ENCODE data around the gene FAM174B. TPM values are rescaled to one million over a fixed set of nuclear protein-coding genes. Genes with fewer than 3 reads are reported as not detected.

The FAM174B gene
- total RNA-seq = 1 to 10 TPM; 3.9 to 5.3 TPM

GRCh38 chr15:92655178-92655995 lies at the start of gene FAM174B:
TSS of gene FAM174B (minus strand) at chr15:92655775.
- peaks cover 0 to 7% of the 10 kb centered on the region in 2 donors for H3K9me3 Mint-ChIP-seq
- peak; percentile 40 to 61 for DNase-seq (ENCODE audit: low spot score in 2 of 2)
- H3K36me3 Mint-ChIP-seq = peaks cover 0 to 11% of the 10 kb centered on the region in 2 donors
- H3K27ac Mint-ChIP-seq = peak within 1 kb of the TSS in 1 of 2 donors; percentile 41
- ATAC-seq = peak; percentile 87 to 91

- peaks cover 4 to 10% of the 10 kb centered on the region in 2 donors for H3K36me3 Mint-ChIP-seq
- no peak for DNase-seq (ENCODE audit: low spot score in 2 of 2)
- ATAC-seq = no peak
- no peak overlapping the region for H3K27ac Mint-ChIP-seq
- H3K9me3 Mint-ChIP-seq = no peaks in the 10 kb centered on the region
Observed at GRCh38 chr15:92696096-92696495, 40.5 kb upstream of the FAM174B start.

GRCh38 chr15:92693691-92694331 lies 38.2 kb upstream of the FAM174B start:
- Mint-ChIP-seq H3K36me3 (peaks cover 0 to 8% of the 10 kb centered on the region in 2 donors), H3K27ac (no peak overlapping the region), H3K9me3 (peaks cover 4 to 11% of the 10 kb centered on the region in 2 donors)
- ATAC-seq = peak in 1 of 2 donors; percentile 24
- no peak for DNase-seq (ENCODE audit: low spot score in 2 of 2)

GRCh38 chr15:92690395-92690794 lies 34.8 kb upstream of the FAM174B start:
- no peak for DNase-seq (ENCODE audit: low spot score in 2 of 2)
- peaks cover 0 to 13% of the 10 kb centered on the region in 2 donors for H3K36me3 Mint-ChIP-seq
- no peak for ATAC-seq
- H3K9me3 Mint-ChIP-seq = peaks cover 7 to 20% of the 10 kb centered on the region in 2 donors
- no peak overlapping the region for H3K27ac Mint-ChIP-seq

- Mint-ChIP-seq H3K27ac (no peak overlapping the region), H3K36me3 (peaks cover 0 to 13% of the 10 kb centered on the region in 2 donors), H3K9me3 (peaks cover 7 to 20% of the 10 kb centered on the region in 2 donors)
- DNase-seq (ENCODE audit: low spot score in 2 of 2) (no peak), ATAC-seq (no peak)
Observed at GRCh38 chr15:92687746-92688145, 32.2 kb upstream of the FAM174B start.

GRCh38 chr15:92687195-92687602 lies 31.6 kb upstream of the FAM174B start:
- DNase-seq (ENCODE audit: low spot score in 2 of 2) = no peak
- peaks cover 0 to 13% of the 10 kb centered on the region in 2 donors for H3K36me3 Mint-ChIP-seq
- H3K9me3 Mint-ChIP-seq = peaks cover 7 to 20% of the 10 kb centered on the region in 2 donors
- no peak overlapping the region for H3K27ac Mint-ChIP-seq
- no peak for ATAC-seq

GRCh38 chr15:92683511-92683834 lies 27.9 kb upstream of the FAM174B start:
- peaks cover 0 to 7% of the 10 kb centered on the region in 2 donors for H3K36me3 Mint-ChIP-seq
- ATAC-seq = no peak
- peaks cover 3 to 8% of the 10 kb centered on the region in 2 donors for H3K9me3 Mint-ChIP-seq
- H3K27ac Mint-ChIP-seq = peak overlapping the region in 1 of 2 donors; percentile 15
- no peak for DNase-seq (ENCODE audit: low spot score in 2 of 2)

GRCh38 chr15:92682741-92683510 lies 27.4 kb upstream of the FAM174B start:
- ATAC-seq = no peak
- H3K36me3 Mint-ChIP-seq = peaks cover 0 to 3% of the 10 kb centered on the region in 2 donors
- no peak for DNase-seq (ENCODE audit: low spot score in 2 of 2)
- peaks cover 3% of the 10 kb centered on the region in 2 donors for H3K9me3 Mint-ChIP-seq
- H3K27ac Mint-ChIP-seq = no peak overlapping the region

- no peaks in the 10 kb centered on the region for H3K9me3 Mint-ChIP-seq
- ATAC-seq = no peak
Observed at GRCh38 chr15:92681141-92681631, 25.6 kb upstream of the FAM174B start.

GRCh38 chr15:92677999-92678398 lies 22.4 kb upstream of the FAM174B start:
- no peak for DNase-seq (ENCODE audit: low spot score in 2 of 2)
- H3K27ac Mint-ChIP-seq = no peak overlapping the region
- no peaks in the 10 kb centered on the region for H3K36me3 Mint-ChIP-seq
- no peak for ATAC-seq
- no peaks in the 10 kb centered on the region for H3K9me3 Mint-ChIP-seq

More at GRCh38 chr15:92681141-92681631, 25.6 kb upstream of the FAM174B start:
- Mint-ChIP-seq H3K36me3 (no peaks in the 10 kb centered on the region), H3K27ac (no peak overlapping the region)
- DNase-seq (ENCODE audit: low spot score in 2 of 2) = no peak

GRCh38 chr15:92676561-92676960 lies 21.0 kb upstream of the FAM174B start:
- no peak overlapping the region for H3K27ac Mint-ChIP-seq
- no peaks in the 10 kb centered on the region for H3K9me3 Mint-ChIP-seq
- no peaks in the 10 kb centered on the region for H3K36me3 Mint-ChIP-seq
- no peak for DNase-seq (ENCODE audit: low spot score in 2 of 2)
- no peak for ATAC-seq

GRCh38 chr15:92675485-92675884 lies 19.9 kb upstream of the FAM174B start:
- Mint-ChIP-seq H3K9me3 (no peaks in the 10 kb centered on the region), H3K36me3 (no peaks in the 10 kb centered on the region), H3K27ac (no peak overlapping the region)
- ATAC-seq = no peak
- DNase-seq (ENCODE audit: low spot score in 2 of 2) = no peak

GRCh38 chr15:92674347-92674746 lies 18.8 kb upstream of the FAM174B start:
- no peak for ATAC-seq
- no peak for DNase-seq (ENCODE audit: low spot score in 2 of 2)
- Mint-ChIP-seq H3K36me3 (no peaks in the 10 kb centered on the region), H3K9me3 (no peaks in the 10 kb centered on the region), H3K27ac (no peak overlapping the region)

GRCh38 chr15:92672102-92672501 lies 16.5 kb upstream of the FAM174B start:
- no peak for DNase-seq (ENCODE audit: low spot score in 2 of 2)
- no peaks in the 10 kb centered on the region for H3K36me3 Mint-ChIP-seq
- ATAC-seq = no peak
- no peaks in the 10 kb centered on the region for H3K9me3 Mint-ChIP-seq
- H3K27ac Mint-ChIP-seq = no peak overlapping the region

- Mint-ChIP-seq H3K36me3 (no peaks in the 10 kb centered on the region), H3K27ac (no peak overlapping the region), H3K9me3 (no peaks in the 10 kb centered on the region)
- DNase-seq (ENCODE audit: low spot score in 2 of 2) = no peak
- no peak for ATAC-seq
Observed at GRCh38 chr15:92671406-92671805, 15.8 kb upstream of the FAM174B start.

GRCh38 chr15:92670621-92671020 lies 15.0 kb upstream of the FAM174B start:
- H3K27ac Mint-ChIP-seq = no peak overlapping the region
- no peaks in the 10 kb centered on the region for H3K36me3 Mint-ChIP-seq
- no peaks in the 10 kb centered on the region for H3K9me3 Mint-ChIP-seq
- ATAC-seq (no peak), DNase-seq (ENCODE audit: low spot score in 2 of 2) (no peak)

GRCh38 chr15:92669432-92669831 lies 13.9 kb upstream of the FAM174B start:
- Mint-ChIP-seq H3K27ac (no peak overlapping the region), H3K9me3 (no peaks in the 10 kb centered on the region), H3K36me3 (no peaks in the 10 kb centered on the region)
- ATAC-seq = no peak
- no peak for DNase-seq (ENCODE audit: low spot score in 2 of 2)
